Upper lobe of left lung (tissue), 4 donors: ENCODE measurements around the gene XPO5.

Experiments used
- EP300 ChIP-seq, 4 donors: sonication (generic); formaldehyde crosslinking; IDR thresholded peaks; one replicate each; pipeline ENCODE4 v1.5.1; 2017; ENCODE audit warnings: antibody characterized with exemption in 4 of 4, control low read depth in 2 of 4
- POLR2A ChIP-seq, 4 donors: fragments of 450-650 bp; IDR thresholded peaks; one replicate each; pipeline ENCODE4 v1.5.1; 2016 to 2017; ENCODE audit warnings: antibody characterized with exemption in 4 of 4, mild to moderate bottlenecking in 2 of 4
- POLR2AphosphoS5 ChIP-seq, 2 donors: sonication (generic); formaldehyde crosslinking; IDR thresholded peaks; one replicate each; pipeline ENCODE4 v1.5.1; 2017; ENCODE audit warnings: antibody characterized with exemption in 2 of 2
- TF ChIP-seq, protein P1 (sequence below), 6 experiments: fragments of 450-650 bp in 4 of 6; fragments of 200-600 bp in 2 of 6; sonication (generic) in 2 of 6; IDR thresholded peaks; one replicate each; pipeline ENCODE4 v1.5.1; 2016 to 2019; ENCODE audit warnings: antibody characterized with exemption in 6 of 6

DNA sequence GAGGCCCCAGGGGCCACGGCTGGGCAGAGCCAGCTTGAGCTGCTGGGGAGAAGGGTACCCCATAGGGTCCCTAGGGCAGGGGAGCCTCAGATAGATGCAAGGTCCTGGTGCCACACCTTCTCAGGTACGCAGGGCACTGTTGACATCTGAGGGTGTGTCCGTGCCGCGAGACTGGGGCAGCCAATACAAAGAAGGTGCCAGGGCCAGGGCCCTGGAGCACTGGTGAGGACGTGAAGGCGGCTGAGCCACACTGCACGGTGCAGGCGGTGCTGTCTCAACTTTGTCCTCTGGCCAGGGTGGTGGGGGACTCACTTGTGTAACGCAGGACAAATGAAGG is 65.0 kb downstream of the XPO5 start:
- TF ChIP-seq, protein P1, sequence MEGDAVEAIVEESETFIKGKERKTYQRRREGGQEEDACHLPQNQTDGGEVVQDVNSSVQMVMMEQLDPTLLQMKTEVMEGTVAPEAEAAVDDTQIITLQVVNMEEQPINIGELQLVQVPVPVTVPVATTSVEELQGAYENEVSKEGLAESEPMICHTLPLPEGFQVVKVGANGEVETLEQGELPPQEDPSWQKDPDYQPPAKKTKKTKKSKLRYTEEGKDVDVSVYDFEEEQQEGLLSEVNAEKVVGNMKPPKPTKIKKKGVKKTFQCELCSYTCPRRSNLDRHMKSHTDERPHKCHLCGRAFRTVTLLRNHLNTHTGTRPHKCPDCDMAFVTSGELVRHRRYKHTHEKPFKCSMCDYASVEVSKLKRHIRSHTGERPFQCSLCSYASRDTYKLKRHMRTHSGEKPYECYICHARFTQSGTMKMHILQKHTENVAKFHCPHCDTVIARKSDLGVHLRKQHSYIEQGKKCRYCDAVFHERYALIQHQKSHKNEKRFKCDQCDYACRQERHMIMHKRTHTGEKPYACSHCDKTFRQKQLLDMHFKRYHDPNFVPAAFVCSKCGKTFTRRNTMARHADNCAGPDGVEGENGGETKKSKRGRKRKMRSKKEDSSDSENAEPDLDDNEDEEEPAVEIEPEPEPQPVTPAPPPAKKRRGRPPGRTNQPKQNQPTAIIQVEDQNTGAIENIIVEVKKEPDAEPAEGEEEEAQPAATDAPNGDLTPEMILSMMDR (IDR thresholded peaks at IDR 0.05), result no peak
- TF ChIP-seq POLR2A (IDR thresholded peaks at IDR 0.05) (no peak), POLR2AphosphoS5 (IDR thresholded peaks at IDR 0.05) (no peak), EP300 (IDR thresholded peaks at IDR 0.05) (no peak)
